ENCODE results near the gene PLAU. TPM values are rescaled to one million over a fixed set of nuclear protein-coding genes. Genes with fewer than 3 reads are reported as not detected.

Gene PLAU
- total and polyA plus RNA-seq, 9 of the 15 experiments (the other 6 are each of a cell fraction or from before 2014, with no cell fraction given), result 2.1 to 16.9 (median 3.3) TPM

- TF ChIP-seq ZNF830 (CRISPR knock-in tag; IDR thresholded peaks at IDR 0.05) (no peak), SMARCE1 (IDR thresholded peaks at IDR 0.05) (0 out of 2 replicates have a peak, but pooled peaks have one; percentile 45), CBX5 (IDR thresholded peaks at IDR 0.05; ENCODE audit: borderline replicate concordance, low read depth) (no peak), HDAC2 (IDR thresholded peaks at IDR 0.05) (no peak), CBFA2T2 (conservative IDR thresholded peaks at IDR 0.05) (peak; percentile 27), RFX7 (CRISPR knock-in tag; IDR thresholded peaks at IDR 0.05) (no peak)
Observed at GRCh38 chr10:73910401-73910763, 550 bp upstream of the PLAU start (continued).

GRCh38 chr10:73911553-73912004 is 647 bp downstream of the PLAU start:
- CTCF ChIA-PET (ENCODE audit: low intra/inter-chr PET ratio), result no interaction called here
- Histone ChIP-seq H3K4me3 (peak overlapping the region; percentile 47), H3K36me3 (ENCODE audit: control insufficient read depth, insufficient read depth, low read length) (peaks cover 10% of the 10 kb centered on the region; the same call in 1 of the 3 replicates), H4K20me1 (replicated peaks; ENCODE audit: control insufficient read depth, insufficient read depth, low read length) (no peaks in the 10 kb centered on the region), H3K4me2 (ENCODE audit: insufficient read depth, low read length) (peak overlapping the region; percentile 78), H3K9ac (ENCODE audit: insufficient read depth in 1 of 2, low read depth in 2 of 2, low read length in 2 of 2) (peak overlapping the region; percentile 47 to 90; a peak in 3 of 4 replicates), H3K9me1 (ENCODE audit: control insufficient read depth, insufficient read depth, low read length) (no peaks in the 10 kb centered on the region), H3K9me3 (replicated peaks; ENCODE audit: control insufficient read depth, insufficient read depth, low read depth, low read length) (no peaks in the 10 kb centered on the region), H3K4me1 (replicated peaks in 1 of 2; ENCODE audit: control insufficient read depth in 2 of 2, insufficient read depth in 2 of 2, low read length in 2 of 2) (peaks cover 25 to 37% of the 10 kb centered on the region in 2 experiments), H2AFZ (ENCODE audit: low read depth, low read length) (peak overlapping the region; percentile 85), H3K79me2 (ENCODE audit: control insufficient read depth, insufficient read depth, low read length) (no peaks in the 10 kb centered on the region), H3K27me3 (ENCODE audit: control insufficient read depth in 2 of 2, insufficient read depth in 2 of 2, low read length in 2 of 2) (no peaks in the 10 kb centered on the region; a peak in 1 of 5 replicates), H3K27ac (ENCODE audit: extremely low read depth, low read depth, low read length) (peak overlapping the region; percentile 2; the same call in 1 of the 3 replicates)
- POLR2A ChIA-PET, result interaction anchor here (0.6 to 1.7 kb wide), 9 partner anchors 8 to 195 kb away, joined by 3 to 6 read pairs (median 4); partner anchors contain the start of gene VCL
- ATAC-seq (no peak), DNase-seq (ENCODE audit: extremely low read depth in 1 of 4, low spot score in 3 of 4) (peak in 1 of 4 experiments; percentile 45), FAIRE-seq (no peak)
- WGBS (ENCODE audit: insufficient coverage, low coverage, missing lambda C conversion rate), result 44% methylated on average over 14 of the region's 14 CpGs
- in situ Hi-C loops (cut with MboI) (no loop called here), intact Hi-C loops (cut with micrococcal nuclease) (no loop called here)
- TSS peak; percentile 47 for BruUV-seq (replicated peaks)
- TF ChIP-seq ZNF175 (CRISPR knock-in tag; IDR thresholded peaks at IDR 0.05; ENCODE audit: low read depth), result 0 out of 2 replicates have a peak, but pooled peaks have one; percentile 6
- 0 out of 2 replicates have a peak, but pooled peaks have one; percentile 11 for TF ChIP-seq ZNF253 (CRISPR knock-in tag; conservative IDR thresholded peaks at IDR 0.05)
- TF ChIP-seq RBM14 (IDR thresholded peaks at IDR 0.05; ENCODE audit: borderline replicate concordance, insufficient read depth, low read depth, low read length), result no peak
- no peak for TF ChIP-seq THAP12 (CRISPR knock-in tag; IDR thresholded peaks at IDR 0.05)
- TF ChIP-seq ZKSCAN1 (IDR thresholded peaks at IDR 0.05; ENCODE audit: low read depth, low read length), result 0 out of 2 replicates have a peak, but pooled peaks have one; percentile 5
- no peak for TF ChIP-seq ZNF224 (CRISPR knock-in tag; IDR thresholded peaks at IDR 0.05)
- 0 out of 4 replicates have a peak, but pooled peaks of 1 of the 2 experiments have one; percentile 22 for TF ChIP-seq FOXA3 (CRISPR knock-in tag; conservative IDR thresholded peaks at IDR 0.05 in 1 of 2, IDR thresholded peaks at IDR 0.05 in 1 of 2)
- peak; percentile 17; the same call in 1 of the 2 replicates for TF ChIP-seq ARID4B (CRISPR knock-in tag; IDR thresholded peaks at IDR 0.05)
- 0 out of 2 replicates have a peak, but pooled peaks have one; percentile 11 for TF ChIP-seq SMARCA4 (IDR thresholded peaks at IDR 0.05)
- no peak for TF ChIP-seq RBM17 (IDR thresholded peaks at IDR 0.05; ENCODE audit: borderline replicate concordance, low read depth, low read length)

All from K562 (cell line).